Measurements from ENCODE around the gene WTAP.

DNA sequence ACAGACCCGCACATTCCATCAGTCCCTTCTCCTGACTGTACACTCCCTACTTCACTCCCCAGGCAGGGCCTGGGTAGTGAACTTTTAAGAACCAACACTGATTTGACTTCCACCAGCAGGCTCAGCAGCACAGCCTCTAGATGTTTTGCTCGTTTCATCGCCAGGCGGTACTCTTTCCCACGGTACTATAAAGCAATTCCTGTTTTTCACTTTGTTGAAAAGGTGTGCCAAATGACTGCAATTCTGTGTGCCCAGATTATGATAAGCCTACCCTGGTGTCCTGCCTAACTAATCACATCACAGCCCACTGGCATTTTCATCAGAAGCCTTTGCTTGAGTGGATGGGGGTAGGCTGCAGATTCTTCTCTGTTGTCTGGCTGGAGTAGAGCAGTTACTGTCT is 12.9 kb upstream of the WTAP start:
- no peak for TF ChIP-seq L3MBTL2 (conservative IDR thresholded peaks at IDR 0.05)
- no peak for TF ChIP-seq SUZ12 (IDR thresholded peaks at IDR 0.05)
- TF ChIP-seq BHLHE40 (IDR thresholded peaks at IDR 0.05; ENCODE audit: borderline replicate concordance), result no peak
- TF ChIP-seq FOXM1 (IDR thresholded peaks at IDR 0.05; ENCODE audit: borderline replicate concordance), result no peak
- no peak for TF ChIP-seq FOXA1 (IDR thresholded peaks at IDR 0.05)
